Heart left ventricle (tissue), 13 donors: ENCODE results near the gene TBC1D5.

ENCODE experiments used
- CTCF ChIP-seq, 12 donors: fragments of 200-600 bp; sonication (generic) in 4 of 12; IDR thresholded peaks; one replicate each; pipeline versions ENCODE4 v1.5.0 to v1.8.0; 2018 to 2022; ENCODE audit warnings: antibody characterized with exemption in 12 of 12, mild to moderate bottlenecking in 5 of 12
- POLR2A ChIP-seq, 2 donors: fragments of 450-650 bp; IDR thresholded peaks; one replicate each; pipeline ENCODE4 v1.6.1; 2017; ENCODE audit warnings: antibody characterized with exemption in 2 of 2, mild to moderate bottlenecking in 2 of 2, moderate library complexity in 2 of 2
- donor health status: ischemic (EF 13 %, LVEDD 7.1; RV severe dilation, severe dysfunction).
- donor health status: DM: no; HTN: yes; CAD: no.
- donor health status: DM: no; HTN: no; CAD: no.
- donor health status: ischemic (EF 25% LVEDD 6.9; RV normal size, moderate dysfunction).
- donor health status: ischemic (EF 25% LVEDD 5.7; RV mildly dilated, moderate dysfunction).
- donor health status: ischemic (EF 35%, LVEDD 5.7; RV mildly dilated, moderate dysfunction).
- donor health status: nonischemic (EF 11% LVEDD 7.7; RV severe dilation, severe dysfunction).
- donor health status: DM: yes; HTN: yes; CAD: no.
- donor health status: PGD.
- donor health status: ischemic (EF 29% LVEDD 5.4; RV normal size, mild dysfunction).
- donor health status: nonischemic (EF 23%, LVEDD 6.1; RV moderate dilation, normal function).

- TF ChIP-seq POLR2A (IDR thresholded peaks at IDR 0.05) (no peak), CTCF (IDR thresholded peaks at IDR 0.05) (no peak)
Observed at GRCh38 chr3:17629400-17629799, 113.0 kb downstream of the TBC1D5 start.
